ENCODE results near the gene CAPN13. TPM values are rescaled to one million over a fixed set of nuclear protein-coding genes. Genes with fewer than 3 reads are reported as not detected.

CAPN13 gene
- total RNA-seq, 1 donor from 2014 or later = not detected

DNA sequence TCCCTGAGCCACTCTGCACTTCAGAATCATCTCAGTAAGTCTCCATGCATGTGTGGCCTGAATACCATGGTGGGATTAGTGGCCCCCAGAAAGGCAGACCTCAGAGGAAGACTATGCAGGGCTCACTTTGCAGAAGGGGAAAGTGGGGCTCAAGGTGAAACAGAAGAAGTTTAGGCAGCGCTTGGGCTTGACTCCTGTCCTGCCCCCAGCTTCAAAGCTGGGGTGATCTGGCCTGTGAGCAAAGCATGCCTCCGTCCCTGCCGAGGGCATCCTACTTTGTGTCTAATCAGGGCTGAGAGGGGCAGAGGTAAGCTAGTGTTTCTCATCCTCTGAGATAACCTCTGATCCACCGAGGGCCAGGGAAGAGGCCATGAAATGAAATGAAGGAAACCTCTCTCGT lies 7.9 kb downstream of the CAPN13 start:
- Mint-ChIP-seq H3K4me3 (no peak overlapping the region), H3K36me3 (ENCODE audit: low read depth) (no peaks in the 10 kb centered on the region), H3K4me1 (peaks cover 7% of the 10 kb centered on the region), H3K9me3 (no peaks in the 10 kb centered on the region), H3K27ac (no peak overlapping the region), H3K27me3 (peaks cover 8% of the 10 kb centered on the region)
- intact Hi-C loops (cut with micrococcal nuclease) = no loop called here
- peak; percentile 36 for DNase-seq

DNA sequence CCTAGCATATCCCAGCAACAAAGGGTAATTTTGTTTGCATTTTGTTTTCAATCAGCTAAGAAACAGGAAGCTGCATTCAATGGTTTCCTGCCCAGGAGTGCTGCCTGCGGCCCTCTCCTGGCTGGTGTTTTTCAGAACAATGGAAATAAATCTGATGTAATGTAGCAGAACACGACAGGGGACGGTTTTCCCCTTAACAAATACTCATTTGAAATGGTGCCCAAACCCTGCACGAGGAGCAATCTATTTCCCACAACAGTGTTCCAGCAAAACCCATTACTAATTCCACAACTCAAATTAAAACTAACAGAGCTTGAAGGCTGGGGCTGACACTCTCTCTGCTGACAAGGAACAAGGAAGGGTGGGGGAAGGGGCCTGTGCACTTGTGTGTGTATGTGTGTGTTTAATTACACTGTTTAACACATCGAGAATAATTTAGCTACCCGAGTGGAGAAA lies 8.7 kb downstream of the CAPN13 start:
- Mint-ChIP-seq H3K27ac (no peak overlapping the region), H3K4me1 (peaks cover 7% of the 10 kb centered on the region), H3K9me3 (no peaks in the 10 kb centered on the region), H3K27me3 (peaks cover 11% of the 10 kb centered on the region), H3K4me3 (no peak overlapping the region), H3K36me3 (ENCODE audit: low read depth) (no peaks in the 10 kb centered on the region)
- peak; percentile 59 for DNase-seq
- intact Hi-C loops (cut with micrococcal nuclease) = no loop called here

DNA sequence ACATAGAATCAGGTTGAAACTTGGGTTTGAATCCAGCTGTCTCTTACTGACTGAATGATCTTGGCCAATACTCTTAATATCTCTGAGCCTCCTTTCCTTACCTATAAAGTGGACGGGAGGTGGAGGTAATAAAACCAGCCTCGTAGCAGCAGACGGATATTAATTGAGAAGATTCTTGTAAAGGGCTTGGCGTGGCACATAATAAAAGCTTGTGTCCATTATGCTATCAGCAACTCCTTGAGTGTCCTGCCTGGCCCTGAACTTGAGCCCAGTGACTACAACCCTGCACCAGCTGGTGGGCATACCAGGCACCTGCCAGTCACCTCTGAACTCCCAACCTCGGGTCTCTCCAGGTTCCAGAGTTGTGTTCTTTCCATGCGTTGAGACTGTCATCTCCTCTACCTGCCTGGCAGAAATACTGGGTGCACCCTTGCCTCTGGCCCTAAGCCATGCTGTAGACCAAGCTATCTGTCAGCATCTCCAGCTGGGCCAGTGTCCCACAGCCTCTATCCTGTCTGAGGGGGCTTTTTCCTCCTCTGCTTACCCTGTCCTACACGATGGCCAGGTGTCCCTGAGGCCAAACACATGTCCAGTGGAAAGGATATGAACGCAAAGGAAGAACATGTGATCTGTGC lies 9.7 kb downstream of the CAPN13 start:
- intact Hi-C loops (cut with micrococcal nuclease) = no loop called here

DNA sequence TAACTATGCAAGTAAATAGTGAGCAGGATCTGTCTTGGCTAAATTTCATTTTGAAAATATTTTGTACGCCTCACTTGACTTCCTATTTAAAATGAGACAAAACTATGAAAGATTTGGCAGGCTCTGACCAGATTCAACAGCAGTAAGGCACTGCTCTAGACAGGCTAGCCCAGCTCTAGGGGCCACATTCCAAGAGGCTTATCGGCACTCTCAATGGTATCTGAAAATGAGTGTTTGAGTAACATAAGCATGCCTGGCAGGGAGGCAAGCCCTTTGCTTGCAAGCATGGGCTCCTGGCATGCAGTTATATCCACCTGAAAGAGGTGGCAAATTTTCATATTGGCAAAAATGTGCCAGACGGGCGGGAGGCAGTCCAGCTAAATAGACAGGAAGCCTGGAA lies 10.5 kb downstream of the CAPN13 start:
- Mint-ChIP-seq H3K27me3 (peaks cover 26% of the 10 kb centered on the region), H3K4me3 (no peak overlapping the region), H3K27ac (no peak overlapping the region), H3K9me3 (no peaks in the 10 kb centered on the region), H3K4me1 (peaks cover 7% of the 10 kb centered on the region), H3K36me3 (ENCODE audit: low read depth) (no peaks in the 10 kb centered on the region)
- peak; percentile 44 for DNase-seq
- intact Hi-C loops (cut with micrococcal nuclease) = no loop called here

More for the DNA sequence above, 9.7 kb downstream of the CAPN13 start:
- no peaks in the 10 kb centered on the region for H3K36me3 Mint-ChIP-seq (ENCODE audit: low read depth)
- DNase-seq = peak; percentile 37
- H3K27ac Mint-ChIP-seq = no peak overlapping the region
- H3K4me3 Mint-ChIP-seq = no peak overlapping the region
- H3K9me3 Mint-ChIP-seq = no peaks in the 10 kb centered on the region
- peaks cover 7% of the 10 kb centered on the region for H3K4me1 Mint-ChIP-seq
- peaks cover 18% of the 10 kb centered on the region for H3K27me3 Mint-ChIP-seq

DNA sequence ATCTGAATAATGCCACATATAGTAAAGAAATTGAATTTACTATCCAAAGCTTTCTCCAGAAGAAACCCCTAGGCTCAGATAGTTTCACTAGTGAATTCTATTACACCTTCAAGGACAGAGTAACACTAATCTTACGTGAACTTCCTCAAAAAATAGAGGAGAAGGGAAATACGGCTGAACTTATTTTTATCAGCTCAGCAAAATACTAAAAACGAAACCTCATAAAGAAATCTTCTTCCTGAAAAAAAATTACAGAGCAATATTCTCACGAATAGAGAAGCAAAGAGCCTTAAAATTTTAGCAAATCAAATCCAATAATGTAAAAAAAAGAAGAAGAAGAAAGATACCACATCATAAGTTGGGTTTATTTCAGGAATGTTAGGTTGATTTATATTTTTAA lies 14.7 kb downstream of the CAPN13 start:
- DNase-seq = no peak
- Mint-ChIP-seq H3K27me3 (peaks cover 35% of the 10 kb centered on the region), H3K36me3 (ENCODE audit: low read depth) (no peaks in the 10 kb centered on the region), H3K4me1 (no peaks in the 10 kb centered on the region), H3K27ac (no peak overlapping the region), H3K9me3 (no peaks in the 10 kb centered on the region), H3K4me3 (no peak overlapping the region)
- intact Hi-C loops (cut with micrococcal nuclease) = no loop called here

DNA sequence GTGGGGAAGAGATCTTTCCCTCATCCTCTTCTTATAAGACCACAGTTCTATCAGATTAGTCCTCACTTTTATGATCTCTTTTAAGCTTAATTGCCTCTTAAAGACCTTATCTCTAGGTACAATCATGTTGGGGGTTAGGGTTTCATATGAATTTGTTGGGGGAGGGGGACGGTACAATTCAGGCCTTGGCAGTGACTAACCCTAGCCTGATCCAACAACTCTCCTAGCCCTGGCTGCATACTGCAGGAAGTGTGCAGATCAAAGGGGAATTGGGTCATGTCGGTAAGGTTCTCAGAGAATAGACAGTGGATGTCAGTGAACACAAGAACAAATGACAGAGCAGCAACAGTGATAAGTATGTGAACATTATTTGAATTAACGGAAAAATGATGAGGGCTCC lies 16.4 kb downstream of the CAPN13 start:
- Mint-ChIP-seq H3K27me3 (peaks cover 33% of the 10 kb centered on the region), H3K4me1 (no peaks in the 10 kb centered on the region), H3K36me3 (ENCODE audit: low read depth) (no peaks in the 10 kb centered on the region), H3K27ac (no peak overlapping the region), H3K9me3 (no peaks in the 10 kb centered on the region), H3K4me3 (no peak overlapping the region)
- no peak for DNase-seq
- intact Hi-C loops (cut with micrococcal nuclease) = no loop called here

DNA sequence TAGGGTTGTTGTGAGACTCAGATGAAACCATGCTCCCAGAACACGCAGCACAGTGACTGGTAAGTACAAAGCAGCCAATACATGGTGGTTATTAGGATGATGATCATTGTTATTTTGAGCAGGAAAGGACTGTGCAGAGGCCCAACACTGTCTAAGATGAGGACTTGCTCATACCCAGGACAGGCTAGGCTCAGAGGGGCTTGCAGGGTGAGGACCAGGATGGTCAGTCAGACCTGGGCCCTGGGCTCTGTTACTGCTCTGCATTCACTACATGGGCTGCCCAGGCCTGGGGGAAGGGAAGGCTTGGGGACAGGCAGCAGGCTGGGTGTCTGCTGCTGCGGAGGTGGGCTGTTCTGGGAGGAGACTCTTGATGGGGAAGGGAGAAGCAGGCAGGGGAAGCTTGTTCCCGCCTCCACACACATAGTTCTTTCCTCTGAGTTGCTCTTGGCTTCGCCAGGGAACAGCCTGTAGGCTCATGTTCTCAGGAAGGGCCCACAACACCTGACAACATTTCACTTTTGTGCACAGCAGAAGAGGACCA lies 17.5 kb downstream of the CAPN13 start:
- Mint-ChIP-seq H3K9me3 (no peaks in the 10 kb centered on the region), H3K4me1 (no peaks in the 10 kb centered on the region), H3K4me3 (no peak overlapping the region), H3K27me3 (peaks cover 30% of the 10 kb centered on the region), H3K27ac (no peak overlapping the region), H3K36me3 (ENCODE audit: low read depth) (no peaks in the 10 kb centered on the region)
- intact Hi-C loops (cut with micrococcal nuclease) = no loop called here
- peak; percentile 44 for DNase-seq

DNA sequence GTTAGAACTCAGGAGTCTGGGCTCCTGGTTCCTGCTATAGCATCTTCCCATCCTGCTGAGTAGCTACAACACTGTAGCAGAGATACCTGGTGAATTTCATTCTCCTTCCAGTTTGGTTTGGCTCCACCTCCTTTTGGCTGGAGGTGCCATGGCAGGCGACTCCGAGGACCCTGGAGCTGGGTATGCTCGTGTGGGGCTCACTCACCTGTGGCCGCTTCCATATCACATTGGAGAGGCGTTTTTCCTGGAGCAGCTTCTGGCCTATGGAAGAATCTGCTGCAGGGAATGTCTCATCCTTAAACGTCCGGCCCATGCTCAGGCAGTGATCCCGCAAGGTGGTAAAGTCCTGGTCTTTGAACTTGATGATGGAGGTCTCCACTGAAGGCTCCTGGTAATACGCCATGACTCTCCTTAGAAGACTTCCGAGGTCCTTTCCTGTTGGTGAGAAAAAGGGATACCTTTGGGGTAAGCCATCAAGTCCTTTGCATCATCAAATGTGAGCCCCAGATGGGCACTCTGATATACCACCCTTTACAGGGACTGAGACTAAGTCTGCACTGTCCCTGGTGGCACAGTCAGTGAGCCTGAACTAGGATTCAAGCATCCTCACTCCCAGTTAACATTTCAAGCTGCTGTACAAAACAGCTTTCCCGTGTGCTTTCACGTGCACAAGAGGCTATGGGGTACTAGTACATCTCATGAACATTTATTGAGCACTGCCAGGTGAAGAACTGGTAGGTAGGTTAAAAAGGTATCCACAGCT lies 20.1 kb downstream of the CAPN13 start:
- no peaks in the 10 kb centered on the region for H3K4me1 Mint-ChIP-seq
- DNase-seq = peak; percentile 37
- no peak overlapping the region for H3K4me3 Mint-ChIP-seq
- H3K27me3 Mint-ChIP-seq = peaks cover 12% of the 10 kb centered on the region
- H3K9me3 Mint-ChIP-seq = no peaks in the 10 kb centered on the region
- intact Hi-C loops (cut with micrococcal nuclease) = no loop called here
- H3K36me3 Mint-ChIP-seq (ENCODE audit: low read depth) = no peaks in the 10 kb centered on the region
- H3K27ac Mint-ChIP-seq = no peak overlapping the region

DNA sequence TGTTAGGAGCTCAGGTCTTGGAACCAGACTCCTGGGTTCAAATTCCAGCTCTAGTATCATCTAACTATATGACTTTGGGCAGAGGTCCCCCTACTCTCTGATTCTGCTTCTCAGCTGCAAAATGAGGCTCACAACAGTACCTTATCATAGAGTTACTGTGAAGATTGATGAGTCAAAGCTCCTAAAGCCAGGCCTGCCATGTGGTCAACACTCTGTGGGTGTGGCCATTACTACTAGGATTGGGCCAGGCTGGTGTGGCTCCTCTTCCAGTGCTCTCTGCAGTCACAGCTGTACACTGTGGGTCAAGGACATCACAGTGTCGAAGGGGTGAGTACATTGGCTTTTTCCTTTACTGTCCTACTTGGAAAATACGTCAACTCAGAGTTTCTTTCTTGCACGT lies 22.6 kb downstream of the CAPN13 start:
- H3K4me3 Mint-ChIP-seq = no peak overlapping the region

DNA sequence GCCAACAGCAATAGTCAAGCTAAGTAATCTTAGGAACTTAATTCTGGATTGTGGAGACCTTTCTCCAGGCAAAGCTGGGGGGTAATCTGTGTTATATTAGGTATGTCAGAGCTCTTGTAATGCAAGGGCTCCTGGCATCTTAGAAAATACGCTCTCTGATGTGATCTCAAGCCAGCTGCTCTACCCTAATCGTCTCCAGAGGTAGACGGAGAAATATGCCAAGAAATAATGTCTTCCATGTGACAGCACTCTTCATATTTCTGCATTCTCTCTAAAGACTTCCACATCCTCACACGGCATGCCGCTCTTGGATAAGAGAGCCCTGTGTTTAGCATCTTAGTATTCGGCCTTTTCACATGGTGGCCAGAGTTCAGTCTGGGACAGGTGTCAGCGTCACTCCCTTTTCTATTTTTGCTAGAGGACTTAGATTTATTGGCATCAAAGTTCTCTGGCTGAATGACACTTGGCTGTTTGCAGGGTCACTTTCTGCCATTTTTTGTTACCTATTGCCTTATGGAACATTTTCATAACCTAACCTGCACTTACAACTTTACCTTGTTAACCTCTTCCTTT lies 25.2 kb downstream of the CAPN13 start:
- H3K4me1 Mint-ChIP-seq = no peaks in the 10 kb centered on the region
- H3K9me3 Mint-ChIP-seq = no peaks in the 10 kb centered on the region
- no peaks in the 10 kb centered on the region for H3K27me3 Mint-ChIP-seq
- intact Hi-C loops (cut with micrococcal nuclease) = no loop called here
- no peak overlapping the region for H3K4me3 Mint-ChIP-seq
- H3K36me3 Mint-ChIP-seq (ENCODE audit: low read depth) = no peaks in the 10 kb centered on the region
- DNase-seq = peak; percentile 27
- H3K27ac Mint-ChIP-seq = no peak overlapping the region

More for the DNA sequence above, 22.6 kb downstream of the CAPN13 start:
- intact Hi-C loops (cut with micrococcal nuclease) = no loop called here
- Mint-ChIP-seq H3K36me3 (ENCODE audit: low read depth) (no peaks in the 10 kb centered on the region), H3K27ac (no peak overlapping the region), H3K27me3 (peaks cover 4% of the 10 kb centered on the region), H3K9me3 (no peaks in the 10 kb centered on the region), H3K4me1 (no peaks in the 10 kb centered on the region)
- peak; percentile 45 for DNase-seq

DNA sequence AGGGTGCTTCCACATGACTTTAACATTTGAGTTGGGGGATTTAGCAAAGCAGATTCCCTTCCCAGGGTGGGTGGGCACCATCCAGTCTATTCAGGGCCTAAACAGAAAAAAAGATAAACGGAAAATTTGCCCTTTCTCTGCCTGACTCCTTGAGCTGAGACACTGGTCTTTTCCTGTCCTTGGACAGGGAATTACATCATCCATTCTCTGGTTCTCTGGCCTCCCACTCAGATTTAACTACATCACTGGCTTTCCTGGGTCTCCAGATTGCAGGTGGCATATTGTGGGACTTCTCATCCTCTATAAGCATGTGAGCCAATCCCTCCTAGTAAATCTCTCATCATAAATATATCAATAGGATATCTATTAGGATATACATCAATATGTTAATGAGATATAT lies 25.8 kb downstream of the CAPN13 start:
- Mint-ChIP-seq H3K4me1 (no peaks in the 10 kb centered on the region), H3K27ac (no peak overlapping the region), H3K4me3 (no peak overlapping the region), H3K9me3 (no peaks in the 10 kb centered on the region), H3K27me3 (no peaks in the 10 kb centered on the region), H3K36me3 (ENCODE audit: low read depth) (no peaks in the 10 kb centered on the region)
- DNase-seq = no peak
- intact Hi-C loops (cut with micrococcal nuclease) = no loop called here

DNA sequence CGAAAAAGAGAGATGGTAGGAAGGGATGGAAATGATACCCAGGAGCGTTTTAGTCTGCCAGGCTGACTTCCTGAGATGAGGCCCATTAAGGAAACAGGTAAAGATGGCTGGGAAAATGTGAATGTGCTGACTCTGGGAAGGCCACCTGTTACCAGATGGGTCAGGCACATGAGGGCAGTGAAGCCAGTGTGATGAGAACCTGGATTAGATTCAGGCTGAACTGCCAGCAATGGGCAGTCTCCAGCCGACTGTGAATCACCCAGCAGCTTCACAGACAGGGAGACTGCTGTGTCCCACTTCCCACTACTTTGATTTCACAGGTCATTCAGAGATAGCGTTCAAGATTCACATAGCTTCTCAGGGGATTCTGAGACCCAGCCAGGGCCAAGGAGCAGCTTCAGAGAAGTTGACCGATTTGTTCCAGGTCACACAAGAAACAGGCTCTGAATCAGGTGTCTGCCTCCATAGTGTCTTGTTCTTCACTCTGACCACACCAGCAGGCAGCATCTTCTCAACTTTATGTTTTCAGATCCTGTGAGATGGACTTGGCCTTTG lies 26.4 kb downstream of the CAPN13 start:
- Mint-ChIP-seq H3K4me1 (no peaks in the 10 kb centered on the region), H3K27me3 (peaks cover under 1% of the 10 kb centered on the region), H3K4me3 (no peak overlapping the region), H3K36me3 (ENCODE audit: low read depth) (no peaks in the 10 kb centered on the region), H3K9me3 (no peaks in the 10 kb centered on the region), H3K27ac (no peak overlapping the region)
- intact Hi-C loops (cut with micrococcal nuclease) = no loop called here
- DNase-seq = peak; percentile 41

DNA sequence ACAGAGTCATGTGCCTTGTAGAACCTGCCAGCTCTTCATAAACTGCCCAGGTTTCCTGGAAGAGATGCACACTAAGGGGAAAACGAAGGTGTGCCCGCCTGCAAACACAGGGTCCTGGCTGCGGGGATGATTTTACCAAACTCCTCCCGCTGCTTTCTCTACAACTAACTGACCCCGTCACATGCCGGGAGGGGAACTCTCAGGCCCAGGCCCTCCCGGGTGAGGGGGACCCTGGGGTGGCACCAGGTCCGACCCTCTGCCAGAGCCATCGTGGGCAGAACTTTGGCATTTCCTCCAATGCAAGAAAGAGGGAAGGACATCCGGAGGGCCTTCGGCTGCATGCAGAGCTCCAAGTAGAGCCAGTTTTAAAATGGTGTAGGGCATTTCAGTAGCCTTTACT lies 28.6 kb downstream of the CAPN13 start:
- Mint-ChIP-seq H3K9me3 (no peaks in the 10 kb centered on the region), H3K4me1 (no peaks in the 10 kb centered on the region), H3K27ac (no peak overlapping the region), H3K4me3 (no peak overlapping the region), H3K36me3 (ENCODE audit: low read depth) (no peaks in the 10 kb centered on the region), H3K27me3 (peaks cover 10% of the 10 kb centered on the region)
- DNase-seq = no peak
- intact Hi-C loops (cut with micrococcal nuclease) = no loop called here

All from activated CD4-positive, alpha-beta T cell treated with anti-CD3 and anti-CD28 coated beads, Interleukin-2, amount 10 ng/mL, durations not matched to agents 24 days and 14 days (primary cell).